MV-4-11 (cell line): Measurements from ENCODE around the gene NCKAP5L.
"Not testable (repeated sequence)": the region's sequence is repeated elsewhere in the genome, so short reads cannot be mapped to it uniquely, and the experiment has no call there.

Experiments
- DNase-seq: peaks from one replicate; lab custom pipeline; 2025; lab: John Stamatoyannopoulos, UW

The NCKAP5L gene

DNA sequence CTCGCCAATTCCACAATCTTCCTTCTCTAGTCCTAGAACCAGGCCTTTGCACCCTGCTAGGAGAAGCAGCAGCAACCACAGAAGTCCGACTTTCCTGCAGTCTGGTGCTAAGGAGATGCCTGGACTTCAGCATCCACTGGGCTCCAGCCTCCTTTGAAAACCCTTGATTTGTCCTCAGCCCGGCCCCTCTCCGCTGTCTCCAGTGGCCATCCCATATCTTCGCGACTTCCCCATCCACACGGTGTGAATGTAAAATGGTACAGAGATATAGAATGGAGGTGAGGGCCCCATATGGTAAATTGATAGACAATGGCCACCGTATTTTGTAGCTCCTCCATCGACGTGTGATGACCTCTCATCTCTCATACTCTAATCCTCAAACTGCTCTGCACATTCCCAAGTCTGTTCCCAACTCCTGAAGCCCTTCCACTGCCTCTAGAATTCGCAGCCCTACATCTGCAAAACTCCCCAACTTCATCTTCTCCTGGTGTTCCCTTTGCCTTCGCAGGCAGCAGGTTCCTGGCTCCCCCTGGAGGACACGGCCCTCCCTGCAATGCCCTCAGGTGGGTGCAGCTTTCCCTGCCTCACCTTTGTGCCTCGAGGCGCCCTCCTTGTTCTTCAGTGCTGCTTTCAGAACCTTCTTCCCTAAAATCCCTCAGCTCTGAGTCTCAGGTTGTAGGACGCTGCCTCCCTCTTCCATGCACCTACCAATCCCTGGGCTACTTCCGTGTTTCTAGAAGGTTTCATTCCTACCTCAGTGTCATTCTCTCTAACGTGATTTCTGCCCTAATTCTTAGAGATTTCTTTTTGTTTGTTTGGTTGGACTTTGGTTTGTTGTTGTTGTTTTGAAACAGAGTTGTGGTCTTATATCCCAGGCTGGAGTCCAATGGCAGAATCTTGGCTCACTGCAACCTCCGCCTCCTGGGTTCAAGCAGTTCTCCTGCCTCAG is 50.1 kb downstream of the NCKAP5L start:
- DNase-seq, result no peak

DNA sequence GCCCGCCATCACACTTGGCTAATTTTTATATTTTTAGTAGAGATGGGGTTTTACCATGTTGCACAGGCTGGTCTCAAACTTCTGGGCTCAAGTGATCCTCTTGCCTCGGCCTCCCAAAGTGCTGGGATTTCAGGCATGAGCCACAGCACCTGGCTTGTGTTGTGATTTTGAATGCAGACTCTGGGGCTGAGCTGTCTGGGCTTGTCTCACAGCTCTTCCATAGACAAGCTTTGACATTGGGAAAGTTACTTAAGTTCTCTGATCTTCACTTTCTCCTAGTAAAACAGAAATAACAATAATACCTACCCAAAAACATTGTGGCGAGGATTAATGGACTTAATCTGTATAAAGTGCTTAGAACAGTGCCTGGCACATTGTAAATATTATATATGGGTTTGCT is 50.9 kb downstream of the NCKAP5L start:
- no peak for DNase-seq

DNA sequence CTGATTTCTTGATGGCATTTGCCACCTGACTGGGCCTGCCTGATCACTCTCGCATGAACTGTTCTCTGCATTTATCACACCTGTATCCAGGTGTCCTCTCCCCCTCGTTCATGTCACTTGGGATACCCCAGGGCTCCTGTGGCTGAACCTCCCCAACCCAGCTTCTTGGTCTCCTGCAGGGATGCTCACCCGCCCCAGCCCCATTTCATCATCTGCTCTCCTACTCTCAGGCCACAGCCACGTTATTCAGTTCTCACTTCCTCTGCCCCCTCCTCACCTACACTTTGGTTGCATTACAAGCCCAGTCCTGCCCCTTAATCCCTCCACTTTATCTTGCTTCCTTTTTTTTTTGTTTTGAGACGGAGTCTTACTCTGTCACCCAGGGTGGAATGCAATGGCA is 51.4 kb downstream of the NCKAP5L start:
- peak; percentile 84 for DNase-seq

DNA sequence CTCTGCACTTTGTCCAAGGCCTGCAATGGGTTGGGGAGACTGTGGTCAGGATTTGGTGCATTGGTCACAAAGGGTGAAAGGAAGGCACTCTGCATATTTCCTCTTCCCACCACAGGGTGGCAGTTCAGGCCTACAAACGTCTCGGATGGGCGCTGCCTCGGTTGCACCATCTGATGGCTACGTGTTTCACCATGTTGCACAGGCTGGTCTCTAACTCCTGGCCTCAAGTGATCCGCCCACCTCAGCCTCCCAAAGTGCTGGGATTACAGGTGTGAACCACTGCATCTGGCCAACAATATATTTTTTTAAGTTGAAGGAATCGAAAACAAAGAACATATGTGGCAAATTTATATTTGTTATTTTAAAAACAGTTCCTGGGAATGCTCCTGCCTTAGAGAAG is 51.8 kb downstream of the NCKAP5L start:
- peak; percentile 74 for DNase-seq

DNA sequence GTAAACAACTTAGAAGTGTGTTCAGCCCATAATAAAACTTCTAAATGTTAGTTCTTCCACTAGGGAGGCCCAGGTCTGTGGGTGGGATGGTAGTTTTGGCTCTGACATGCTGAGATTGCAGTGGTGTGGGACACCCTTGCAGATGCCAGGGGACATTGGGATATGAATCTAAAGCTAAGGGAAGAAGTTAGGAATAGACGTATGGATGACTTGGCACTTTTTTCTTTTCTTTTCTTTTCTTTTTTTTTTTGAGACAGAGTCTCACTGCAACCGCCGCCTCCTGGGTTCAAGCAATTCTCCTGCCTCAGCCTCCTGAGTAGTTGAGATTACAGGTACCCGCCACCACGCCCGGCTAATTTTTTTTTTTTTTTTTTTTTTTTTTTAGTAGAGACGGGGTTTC is 55.1 kb downstream of the NCKAP5L start:
- DNase-seq, result not testable (repeated sequence)

DNA sequence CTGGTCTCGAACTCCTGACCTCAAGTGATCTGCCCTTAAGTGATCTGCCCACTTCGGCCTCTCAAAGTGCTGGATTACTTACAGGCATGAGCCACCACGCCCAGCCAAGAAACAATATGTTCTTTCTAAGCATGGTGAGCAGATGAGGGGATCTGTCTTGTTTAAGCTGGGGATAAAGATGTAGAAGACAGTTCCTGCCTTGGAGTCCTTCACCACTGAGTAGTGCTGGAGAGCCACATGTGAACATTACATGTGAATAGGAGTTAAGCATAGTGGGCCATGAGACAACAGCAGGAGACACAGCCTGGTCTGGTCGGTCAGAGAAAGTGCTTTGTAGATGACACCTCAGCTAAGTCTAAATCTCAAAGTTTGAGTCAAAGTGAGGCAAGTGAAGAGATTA is 60.9 kb downstream of the NCKAP5L start:
- no peak for DNase-seq

DNA sequence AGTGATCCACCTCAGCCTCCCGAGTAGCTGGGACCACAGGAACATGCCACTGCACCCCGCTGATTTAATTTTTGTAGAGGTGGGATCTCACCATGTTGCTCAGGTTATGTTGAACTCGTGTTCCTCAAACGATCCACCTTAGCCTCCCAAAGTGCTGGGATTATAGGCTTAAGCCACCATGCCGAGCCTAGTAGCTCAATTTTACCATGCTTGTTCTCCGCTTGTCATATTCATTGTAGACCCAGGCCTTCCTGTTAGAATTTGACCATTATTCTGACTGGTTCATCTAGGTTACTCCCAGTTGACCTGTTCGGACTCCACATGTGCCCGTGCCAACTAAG is 62.1 kb downstream of the NCKAP5L start:
- DNase-seq, result no peak

DNA sequence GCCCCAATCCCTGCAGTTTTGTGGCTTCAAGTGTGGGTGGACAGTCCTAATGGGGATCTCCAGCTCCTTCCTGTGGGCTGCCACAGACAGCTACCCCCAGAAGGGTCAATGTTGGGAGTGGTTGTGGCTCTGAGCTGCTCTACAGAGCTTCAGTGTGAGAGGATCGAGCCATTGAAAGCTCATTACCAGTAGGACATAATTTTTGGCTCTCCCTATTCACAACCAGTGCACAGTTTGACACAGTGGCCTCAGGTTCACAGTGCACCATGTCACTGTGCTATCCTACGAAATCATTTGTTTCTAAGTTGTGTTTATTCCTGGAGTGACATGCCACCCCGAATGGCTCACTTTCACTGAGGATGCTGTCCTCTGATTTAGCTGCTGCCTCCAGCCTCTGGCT is 64.1 kb downstream of the NCKAP5L start:
- no peak for DNase-seq

DNA sequence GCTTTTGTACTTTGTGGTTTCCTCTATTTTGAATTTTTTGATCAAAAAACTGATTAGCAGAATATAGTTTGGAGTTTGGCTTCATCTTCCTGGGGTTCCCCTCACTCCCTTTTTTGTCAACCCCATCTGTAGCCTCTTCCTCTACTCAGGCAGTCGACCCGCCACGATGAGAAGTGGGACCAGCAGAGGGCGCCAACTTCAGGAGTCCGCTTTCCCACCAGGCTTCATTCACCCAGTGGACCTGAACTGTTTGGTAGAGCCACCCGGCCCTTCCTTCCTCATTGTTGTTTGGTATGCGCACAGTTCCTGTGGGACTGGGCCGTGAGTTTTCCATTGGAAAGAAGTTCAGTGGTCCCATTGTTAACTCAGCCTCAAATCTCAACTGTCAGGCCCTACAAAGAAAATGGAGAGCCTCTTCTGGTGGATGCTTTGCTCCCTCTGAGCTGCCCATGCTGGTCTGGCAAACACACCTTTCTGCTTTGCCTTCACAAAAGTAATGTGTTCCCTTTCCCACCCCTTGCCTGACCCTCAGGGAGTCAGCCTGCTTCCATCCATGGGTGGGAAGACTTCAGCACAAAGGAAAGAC is 65.1 kb downstream of the NCKAP5L start:
- DNase-seq, result peak; percentile 10

DNA sequence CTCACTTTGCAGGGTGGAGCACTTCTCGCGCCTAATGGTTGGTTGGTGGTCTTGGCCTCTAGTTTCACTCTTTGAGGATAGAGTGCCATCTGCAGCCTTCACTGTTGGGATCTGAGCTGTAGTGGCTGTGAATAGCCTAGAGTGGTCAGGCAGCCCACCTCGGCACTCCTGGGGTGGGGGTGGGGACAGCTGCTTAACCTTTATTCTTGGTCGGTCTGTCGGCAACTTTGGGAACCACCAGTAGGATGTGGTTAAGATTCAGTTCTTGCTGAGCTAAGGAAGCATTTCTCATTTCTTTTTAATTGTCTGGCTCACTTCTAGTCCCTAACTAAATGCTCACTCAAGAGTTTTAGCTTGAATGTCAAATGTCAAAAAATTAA is 65.8 kb downstream of the NCKAP5L start:
- peak; percentile 30 for DNase-seq

DNA sequence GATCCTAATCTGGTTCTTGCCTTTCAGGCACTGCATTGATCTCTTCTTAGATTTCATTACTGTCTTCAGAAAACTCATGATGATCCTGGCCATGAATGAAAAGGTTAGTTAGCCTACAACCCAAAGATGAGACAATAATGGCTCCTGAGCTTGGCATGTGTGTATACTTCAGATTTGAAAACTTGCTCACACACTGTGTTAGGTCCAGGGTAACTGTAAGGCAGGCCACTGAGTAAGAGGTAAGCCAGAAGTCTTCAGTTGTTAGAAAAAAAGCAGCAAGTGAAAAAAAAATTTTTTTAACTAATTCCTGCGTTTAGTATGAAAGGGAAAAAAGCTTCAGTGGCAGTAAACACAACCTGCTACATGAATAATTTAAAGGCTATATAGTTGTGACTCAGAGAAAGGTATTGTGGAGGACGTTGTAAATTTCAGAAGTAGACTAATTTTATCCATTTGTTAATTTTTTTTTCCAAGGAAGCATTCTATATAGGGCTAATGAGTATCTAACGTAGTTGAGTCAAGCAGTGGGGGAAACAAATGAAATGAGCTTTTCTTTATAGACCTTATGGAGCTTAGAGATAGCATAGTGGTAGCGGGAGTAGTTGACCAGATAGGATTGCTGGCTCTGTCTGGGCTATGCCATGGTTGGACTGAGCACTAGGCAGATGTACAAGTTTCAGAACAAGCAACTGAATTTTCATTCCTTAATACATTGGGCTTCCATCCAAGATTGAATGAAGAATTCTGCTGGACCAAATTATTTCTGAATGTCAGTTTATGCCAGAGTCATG is 66.3 kb downstream of the NCKAP5L start:
- no peak for DNase-seq

DNA sequence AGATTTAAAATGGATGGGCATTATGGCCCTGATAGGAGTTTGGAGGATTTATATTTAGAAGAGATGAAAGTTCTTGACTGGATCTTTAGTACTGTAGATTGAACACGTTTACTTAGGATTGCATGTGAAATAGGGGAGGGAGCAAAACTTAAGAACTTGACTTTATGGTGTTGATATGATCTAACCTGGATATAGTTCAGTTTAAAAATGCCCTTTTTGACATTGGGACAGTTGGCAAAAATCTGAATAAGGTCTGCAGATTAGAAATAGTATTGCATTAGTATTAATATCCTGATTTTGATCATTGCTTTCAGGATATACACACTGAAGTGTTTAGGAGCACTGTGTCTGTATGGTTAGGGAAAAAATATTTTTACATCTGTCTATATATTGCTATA is 77.2 kb downstream of the NCKAP5L start:
- no peak for DNase-seq

DNA sequence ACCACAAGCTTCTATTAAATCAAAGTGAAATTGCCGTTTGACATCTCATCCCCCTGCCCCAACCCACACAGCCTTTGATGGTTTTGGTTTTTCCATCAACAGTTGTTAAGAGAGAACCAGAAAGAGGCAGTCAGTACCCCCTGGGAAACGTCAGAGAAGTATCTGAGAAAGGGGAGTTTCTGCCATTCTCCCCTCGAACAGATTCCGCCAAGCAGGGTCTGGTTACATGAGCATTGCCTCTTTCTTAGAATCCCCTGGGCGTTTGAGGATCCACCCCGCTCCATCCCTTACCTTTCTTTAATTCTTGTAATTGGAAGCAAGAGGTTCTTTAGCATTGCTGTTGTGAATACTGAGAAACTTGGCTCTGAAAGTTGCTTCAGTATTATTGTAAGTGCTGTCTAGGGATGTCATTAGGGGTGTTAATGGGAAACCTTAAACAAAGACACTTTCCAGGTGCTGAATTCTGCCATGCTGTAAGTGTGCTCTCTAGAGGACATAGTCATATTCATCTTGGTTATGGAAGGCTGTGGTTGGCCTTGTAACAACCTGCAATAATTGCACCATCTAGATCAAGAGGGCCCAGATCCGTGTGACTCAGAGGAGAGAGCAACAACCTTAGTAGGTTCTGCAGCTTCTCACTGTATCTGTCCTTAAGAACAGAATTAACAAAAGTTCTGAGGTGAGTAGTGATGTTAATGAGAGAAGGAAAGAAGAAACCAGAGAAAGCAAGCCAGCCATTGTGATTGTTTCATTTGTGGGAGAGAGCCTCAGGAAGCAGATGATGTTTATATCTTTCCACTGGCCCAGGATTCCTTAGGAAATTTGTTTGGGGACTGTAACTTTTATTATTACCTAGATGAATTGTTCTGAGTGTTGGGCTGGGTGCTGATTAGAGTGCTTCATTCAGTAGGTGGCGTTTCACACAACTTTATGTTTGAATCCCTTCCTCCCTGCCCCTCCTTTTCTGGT is 77.9 kb downstream of the NCKAP5L start:
- DNase-seq, result peak; percentile 77

DNA sequence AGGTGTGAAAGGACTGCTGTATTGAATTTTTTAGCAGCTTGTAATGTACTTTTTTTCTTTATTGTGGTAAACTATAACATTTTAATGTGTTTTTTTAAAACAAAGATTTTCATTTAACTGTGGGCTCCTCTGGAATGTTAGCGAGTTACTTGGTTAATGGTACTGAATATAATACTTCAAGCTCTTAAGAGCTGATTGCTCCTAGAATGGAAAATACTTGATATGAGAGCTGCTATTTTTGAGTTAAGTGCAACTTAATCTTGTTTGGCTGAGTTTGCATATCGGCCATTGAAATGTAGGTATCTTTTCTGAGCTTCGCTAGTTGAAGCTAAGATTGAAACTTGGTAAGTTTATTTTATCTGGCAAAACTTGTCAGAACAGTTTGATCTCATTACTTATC is 79.4 kb downstream of the NCKAP5L start:
- no peak for DNase-seq

DNA sequence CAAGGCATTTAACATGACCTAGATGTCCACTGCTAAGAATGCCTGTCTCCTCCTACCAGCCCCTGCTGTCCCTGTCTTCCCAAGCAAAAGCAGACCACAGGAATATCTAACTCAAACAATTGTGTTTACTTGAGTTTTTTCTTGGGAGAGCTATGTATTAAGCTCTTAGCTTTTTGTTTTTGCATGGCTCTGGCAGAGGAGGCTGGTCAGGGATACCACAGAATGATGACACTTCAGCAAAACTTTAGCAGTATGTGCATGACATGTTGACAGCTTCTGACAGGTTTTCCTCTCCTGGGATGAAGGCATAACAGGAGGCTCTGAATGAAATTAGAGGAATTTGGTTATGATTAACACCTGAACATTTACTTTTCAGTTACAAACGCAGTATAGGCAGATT is 79.9 kb downstream of the NCKAP5L start:
- DNase-seq, result no peak

DNA sequence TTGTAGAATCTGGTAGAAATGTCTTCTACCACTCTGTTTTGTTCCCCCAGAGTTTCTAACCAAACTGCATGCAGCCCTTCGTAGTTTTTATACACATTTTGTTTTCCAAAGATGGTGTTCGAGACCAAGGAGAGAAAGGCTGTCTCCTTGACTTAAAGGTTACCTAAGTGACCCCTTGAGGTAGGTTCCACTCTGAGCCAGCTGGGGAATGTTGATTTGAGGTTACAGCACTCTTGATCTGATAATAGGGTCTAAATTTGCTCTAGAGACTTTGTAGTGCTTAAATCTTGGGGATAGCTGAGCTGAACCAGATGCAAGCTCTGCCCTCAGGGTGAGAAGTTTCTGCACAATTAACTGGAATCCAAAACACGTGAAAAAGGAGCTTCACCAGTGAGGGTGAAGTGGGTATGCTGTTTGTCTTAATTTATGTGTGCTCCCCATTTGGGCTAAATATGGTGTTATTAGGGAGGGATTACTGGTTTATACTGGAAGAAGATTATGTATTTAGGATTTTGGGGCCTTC is 83.8 kb downstream of the NCKAP5L start:
- no peak for DNase-seq

DNA sequence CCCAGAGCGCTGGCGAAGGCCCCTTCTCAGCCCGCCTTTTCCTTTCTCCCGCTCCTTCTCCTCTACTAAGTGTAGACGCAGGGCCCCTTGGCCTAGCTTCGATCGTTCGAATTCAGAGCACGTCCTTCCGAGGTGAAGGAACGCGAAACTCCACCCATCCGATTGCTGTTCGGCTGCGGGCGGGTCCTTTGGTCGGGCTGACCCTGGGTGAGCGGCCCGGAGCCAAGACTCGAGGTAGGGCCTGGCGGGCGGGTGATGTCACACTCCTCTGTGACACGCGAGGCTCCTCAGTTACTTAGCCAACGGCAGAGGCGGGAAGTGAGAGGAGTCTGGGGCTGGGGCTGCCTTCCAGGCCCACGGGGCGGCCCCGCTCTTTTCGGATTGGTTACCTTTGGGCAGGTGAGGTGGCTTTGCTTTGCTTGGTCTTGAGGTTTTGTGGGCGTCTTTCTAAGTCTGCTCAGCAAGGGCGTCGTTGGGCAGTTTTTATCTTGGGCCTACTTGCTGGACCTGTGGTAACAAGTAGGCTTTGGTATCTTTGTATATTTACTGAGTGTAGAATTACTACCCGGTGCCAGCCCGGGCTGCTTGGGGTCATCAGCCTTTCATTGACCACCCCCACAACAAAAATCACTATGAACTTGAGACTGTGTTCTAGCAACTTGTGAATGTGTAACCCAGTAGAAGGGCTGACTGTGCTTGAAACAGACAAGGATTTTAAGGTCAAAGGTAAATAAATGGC is 86.2 kb downstream of the NCKAP5L start:
- peak; percentile 89 for DNase-seq
